GM06990 (cell line): Measurements from ENCODE around the gene DUSP16.

Source experiments
- DNase-seq: peaks from one replicate; pipeline ENCODE4 v3.0.0-alpha.2; 2011; ENCODE audit not compliant: insufficient read length; ENCODE audit errors: extremely low read depth
- H3K27me3 ChIP-seq: replicated peaks from 2 replicates; pipeline ENCODE4 v1.6.0; 2011; ENCODE audit warnings: low read length; ENCODE audit not compliant: control insufficient read depth, insufficient read depth
- H3K36me3 ChIP-seq: 2 replicates; pipeline ENCODE4 v1.5.1; 2011; ENCODE audit warnings: low read length; ENCODE audit not compliant: control insufficient read depth, insufficient read depth
- H3K4me3 ChIP-seq: replicated peaks from 2 replicates; pipeline ENCODE4 v1.5.1; 2011; ENCODE audit warnings: low read depth, mild to moderate bottlenecking, control low read depth, low read length
- TF ChIP-seq, protein P1 (sequence below): IDR thresholded peaks from 2 replicates; pipeline ENCODE4 v1.5.1; 2011; ENCODE audit warnings: low read length, control low read depth, mild to moderate bottlenecking, inconsistent platforms; ENCODE audit not compliant: insufficient read depth, poor library complexity, severe bottlenecking

The DUSP16 gene

DNA sequence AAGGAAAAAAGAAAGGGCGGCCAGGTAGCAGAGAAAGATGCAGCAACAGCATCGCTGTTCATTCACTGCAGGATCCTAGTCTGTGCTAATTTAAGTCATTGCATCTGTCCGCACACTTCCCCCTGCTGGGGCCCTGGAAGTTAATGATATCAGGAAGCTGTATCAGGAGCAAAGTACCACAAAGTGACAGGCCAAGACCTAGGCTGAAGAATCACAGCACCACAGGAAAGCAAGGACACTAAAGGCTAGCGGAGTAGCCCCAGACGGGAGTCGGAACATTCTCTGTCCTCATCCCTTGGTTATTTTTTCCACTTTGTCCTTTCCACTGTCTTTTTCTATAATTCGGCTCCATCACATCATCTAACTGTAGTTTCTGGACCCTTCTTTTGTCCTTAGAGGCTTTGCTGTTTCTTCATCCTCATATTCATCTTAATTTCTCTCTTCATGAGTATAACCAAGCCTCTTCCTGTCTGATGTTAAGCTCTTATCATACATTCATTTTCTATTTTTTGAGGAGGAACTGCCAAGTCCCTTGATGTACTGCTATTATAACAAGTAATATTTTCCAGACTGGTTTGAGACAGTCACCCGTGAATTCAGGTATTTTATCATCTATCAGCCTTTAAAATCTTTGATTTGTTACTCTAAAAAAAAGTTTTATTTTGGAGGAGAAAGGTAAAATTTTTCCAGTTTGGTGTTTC, 28.3 kb downstream of the DUSP16 start:
- H3K4me3 ChIP-seq = no peak overlapping the region
- TF ChIP-seq, protein P1, sequence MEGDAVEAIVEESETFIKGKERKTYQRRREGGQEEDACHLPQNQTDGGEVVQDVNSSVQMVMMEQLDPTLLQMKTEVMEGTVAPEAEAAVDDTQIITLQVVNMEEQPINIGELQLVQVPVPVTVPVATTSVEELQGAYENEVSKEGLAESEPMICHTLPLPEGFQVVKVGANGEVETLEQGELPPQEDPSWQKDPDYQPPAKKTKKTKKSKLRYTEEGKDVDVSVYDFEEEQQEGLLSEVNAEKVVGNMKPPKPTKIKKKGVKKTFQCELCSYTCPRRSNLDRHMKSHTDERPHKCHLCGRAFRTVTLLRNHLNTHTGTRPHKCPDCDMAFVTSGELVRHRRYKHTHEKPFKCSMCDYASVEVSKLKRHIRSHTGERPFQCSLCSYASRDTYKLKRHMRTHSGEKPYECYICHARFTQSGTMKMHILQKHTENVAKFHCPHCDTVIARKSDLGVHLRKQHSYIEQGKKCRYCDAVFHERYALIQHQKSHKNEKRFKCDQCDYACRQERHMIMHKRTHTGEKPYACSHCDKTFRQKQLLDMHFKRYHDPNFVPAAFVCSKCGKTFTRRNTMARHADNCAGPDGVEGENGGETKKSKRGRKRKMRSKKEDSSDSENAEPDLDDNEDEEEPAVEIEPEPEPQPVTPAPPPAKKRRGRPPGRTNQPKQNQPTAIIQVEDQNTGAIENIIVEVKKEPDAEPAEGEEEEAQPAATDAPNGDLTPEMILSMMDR = no peak
- no peaks in the 10 kb centered on the region for H3K27me3 ChIP-seq
- no peaks in the 10 kb centered on the region; the same call in 1 of the 2 replicates for H3K36me3 ChIP-seq
- no peak for DNase-seq

DNA sequence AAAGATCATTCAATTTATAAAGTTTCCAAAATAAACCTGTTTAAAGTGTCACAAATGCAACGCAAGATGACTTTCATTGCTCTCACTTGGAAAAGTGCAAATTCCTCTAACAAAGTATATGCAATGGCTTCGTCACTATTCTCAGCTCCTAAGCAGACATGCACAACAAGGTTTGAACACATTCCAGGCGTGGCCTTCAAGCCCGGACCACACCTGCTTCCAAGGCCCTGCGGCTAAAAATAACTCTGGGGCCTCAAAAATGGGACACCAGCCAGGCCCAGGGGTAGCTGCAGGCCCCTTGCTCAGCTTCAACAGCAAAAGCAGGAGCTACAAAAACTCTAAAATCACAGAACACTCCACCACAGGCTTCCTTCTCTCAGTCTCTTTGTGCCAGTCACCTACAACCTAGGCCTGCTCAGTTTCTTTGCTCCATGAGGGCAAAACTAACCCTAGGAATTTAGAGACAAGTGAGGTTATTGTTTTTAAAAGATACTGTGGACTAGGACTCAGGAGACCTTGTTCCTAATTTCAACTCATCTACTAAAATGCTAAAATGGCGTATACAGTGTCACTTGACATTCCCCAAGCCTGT, 29.3 kb downstream of the DUSP16 start:
- Histone ChIP-seq H3K27me3 (no peaks in the 10 kb centered on the region), H3K4me3 (no peak overlapping the region), H3K36me3 (no peaks in the 10 kb centered on the region; the same call in 1 of the 2 replicates)
- no peak for DNase-seq
- TF ChIP-seq, protein P1 = no peak

DNA sequence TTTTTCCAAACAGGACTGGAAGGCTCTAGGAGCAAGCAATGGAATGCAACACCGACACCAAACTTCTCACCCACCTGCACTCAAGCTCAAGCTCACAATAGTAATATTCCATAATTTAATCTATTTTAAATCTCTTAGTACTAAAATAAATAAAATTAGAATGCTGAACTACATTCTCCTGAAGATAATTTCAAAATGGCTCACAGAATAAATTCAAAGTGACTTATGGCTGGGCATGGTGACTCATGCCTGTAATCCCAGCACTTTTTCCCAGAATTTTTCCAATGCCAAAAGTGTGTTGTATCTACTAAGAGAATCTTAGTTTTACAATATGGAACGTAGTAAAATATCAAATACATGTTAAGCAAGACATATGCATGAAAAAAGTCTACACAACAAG, 31.5 kb downstream of the DUSP16 start:
- no peak for DNase-seq
- TF ChIP-seq, protein P1 = no peak
- Histone ChIP-seq H3K27me3 (no peaks in the 10 kb centered on the region), H3K4me3 (no peak overlapping the region), H3K36me3 (no peaks in the 10 kb centered on the region; the same call in 1 of the 2 replicates)

DNA sequence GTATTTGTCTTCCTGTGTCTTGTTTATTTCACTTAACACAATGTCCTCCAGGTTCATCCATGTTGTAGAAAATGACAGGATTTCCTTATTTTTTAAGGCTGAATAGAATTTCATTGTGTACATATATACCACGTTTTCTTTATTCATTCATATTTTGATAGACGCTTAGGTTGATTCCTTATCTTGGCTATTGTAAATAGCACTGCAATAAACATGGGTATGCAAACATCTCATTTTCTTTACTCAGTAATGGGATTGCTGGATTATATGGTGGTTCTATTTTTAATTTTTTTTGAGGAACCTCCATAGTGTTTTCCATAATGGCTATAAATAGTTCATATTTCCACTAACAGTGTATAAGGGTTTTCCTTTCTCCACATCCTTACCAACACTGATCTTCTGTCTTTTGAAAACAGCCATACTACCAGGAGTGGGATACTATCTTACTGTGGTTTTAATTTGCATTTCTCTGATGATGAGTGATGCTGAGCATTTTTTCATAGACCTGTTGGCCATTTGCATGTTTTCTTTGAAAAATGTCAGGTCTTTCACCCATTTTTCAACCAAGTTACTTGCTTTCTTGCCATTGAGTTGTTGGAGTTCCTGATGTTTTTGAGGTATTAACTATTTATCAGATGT, 32.8 kb downstream of the DUSP16 start:
- H3K36me3 ChIP-seq = no peaks in the 10 kb centered on the region; the same call in 1 of the 2 replicates
- no peak overlapping the region for H3K4me3 ChIP-seq
- no peak for DNase-seq
- H3K27me3 ChIP-seq = no peaks in the 10 kb centered on the region
- TF ChIP-seq, protein P1 = no peak

DNA sequence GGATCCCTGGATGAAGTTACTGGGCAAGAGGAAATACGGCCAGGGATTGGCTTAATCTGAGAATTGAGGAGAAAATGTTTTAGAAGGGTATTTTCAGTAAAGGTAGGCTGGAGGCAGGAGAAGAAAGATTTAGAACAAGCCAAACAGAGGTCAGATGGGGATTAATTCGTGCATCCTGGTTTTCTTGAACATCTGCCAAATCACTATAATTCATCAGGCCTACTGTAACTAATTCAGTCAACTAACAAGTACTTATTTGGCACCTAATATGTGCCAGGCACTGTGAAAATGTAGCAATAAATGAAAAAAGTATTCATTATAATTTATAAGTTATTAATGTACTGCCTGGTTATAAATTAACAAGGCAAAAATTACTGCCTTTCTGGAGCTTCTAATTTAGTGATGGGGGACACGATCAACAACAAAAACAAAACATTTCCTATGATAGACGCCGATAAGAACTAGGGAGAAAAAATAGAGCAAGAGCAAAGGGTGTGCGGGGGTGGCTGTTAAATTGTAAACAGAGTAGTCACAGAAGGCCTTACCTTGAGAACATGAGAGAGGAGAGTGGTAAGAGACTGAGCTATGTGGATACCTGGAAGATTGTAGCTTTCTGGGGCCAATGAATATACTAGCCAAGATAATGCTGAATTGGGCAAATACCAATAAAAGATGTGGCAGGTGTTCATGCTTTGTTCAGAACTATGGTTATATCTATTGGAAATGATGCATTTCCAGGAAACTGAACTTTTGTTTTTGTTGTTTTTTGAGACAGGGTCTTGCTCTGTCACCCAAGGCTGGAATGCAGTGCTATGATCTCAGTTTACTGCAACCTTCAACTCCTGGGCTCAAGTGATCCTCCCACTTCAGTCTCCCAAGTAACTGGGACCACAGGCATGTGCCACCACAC, 34.0 kb downstream of the DUSP16 start:
- DNase-seq = no peak
- TF ChIP-seq, protein P1 = no peak
- H3K36me3 ChIP-seq = no peaks in the 10 kb centered on the region; the same call in 1 of the 2 replicates
- no peaks in the 10 kb centered on the region for H3K27me3 ChIP-seq
- no peak overlapping the region for H3K4me3 ChIP-seq
